ENCODE data around the gene GFAP.

Gene GFAP

GRCh38 chr17:44917456-44917855 is 2.2 kb upstream of the GFAP start:
- no peak overlapping the region for H3K4me3 ChIP-seq (ENCODE audit: low read depth, low read length)
- H3K27ac ChIP-seq (ENCODE audit: extremely low read depth, low read depth, low read length), result no peak overlapping the region
- CTCF ChIA-PET, result interaction anchor here (0.9 to 7.9 kb wide), 8 partner anchors 9 to 329 kb away, joined by 3 to 296 read pairs (median 16); partner anchors contain the start of genes ACBD4 and EFTUD2
- H3K36me3 ChIP-seq (ENCODE audit: control insufficient read depth in 2 of 2, insufficient read depth in 1 of 2, low read length in 2 of 2), result no peaks in the 10 kb centered on the region
- no peaks in the 10 kb centered on the region for H3K9me3 ChIP-seq (ENCODE audit: control insufficient read depth, insufficient read depth, low read depth, low read length)
- TF ChIP-seq ZNF791 (tag by site-specific recombination; IDR thresholded peaks at IDR 0.05) (no peak), ZNF121 (tag by site-specific recombination; IDR thresholded peaks at IDR 0.05) (0 out of 2 replicates have a peak, but pooled peaks have one; percentile 30)
- no peaks in the 10 kb centered on the region; the same call in 1 of the 2 replicates for H3K4me1 ChIP-seq (ENCODE audit: control insufficient read depth, insufficient read depth, low read length)
- POLR2A ChIA-PET, result no interaction called here

- Histone ChIP-seq H3K4me1 (ENCODE audit: control insufficient read depth, insufficient read depth, low read length) (no peaks in the 10 kb centered on the region; the same call in 1 of the 2 replicates), H3K36me3 (ENCODE audit: control insufficient read depth in 2 of 2, insufficient read depth in 1 of 2, low read length in 2 of 2) (no peaks in the 10 kb centered on the region), H3K4me3 (ENCODE audit: low read depth, low read length) (no peak overlapping the region), H3K9me3 (ENCODE audit: control insufficient read depth, insufficient read depth, low read depth, low read length) (no peaks in the 10 kb centered on the region), H3K27ac (ENCODE audit: extremely low read depth, low read depth, low read length) (no peak overlapping the region)
- CTCF ChIA-PET, result interaction anchor here (0.8 to 7.9 kb wide), 3 partner anchors 9 to 104 kb away, joined by 5 to 296 read pairs (median 74); partner anchors contain the start of gene EFTUD2
- POLR2A ChIA-PET, result no interaction called here
- TF ChIP-seq GLIS2 (tag by site-specific recombination; IDR thresholded peaks at IDR 0.05) (peak; percentile 48; the same call in 1 of the 2 replicates), ZBTB20 (tag by site-specific recombination; IDR thresholded peaks at IDR 0.05) (no peak)
Measured at GRCh38 chr17:44916781-44917241, 1.5 kb upstream of the GFAP start.

- no peak overlapping the region for H3K4me3 ChIP-seq (ENCODE audit: low read depth, low read length)
- H3K27ac ChIP-seq (ENCODE audit: extremely low read depth, low read depth, low read length), result no peak overlapping the region
- H3K36me3 ChIP-seq (ENCODE audit: control insufficient read depth in 2 of 2, insufficient read depth in 1 of 2, low read length in 2 of 2), result no peaks in the 10 kb centered on the region
- no peaks in the 10 kb centered on the region; the same call in 1 of the 2 replicates for H3K4me1 ChIP-seq (ENCODE audit: control insufficient read depth, insufficient read depth, low read length)
- H3K9me3 ChIP-seq (ENCODE audit: control insufficient read depth, insufficient read depth, low read depth, low read length), result no peaks in the 10 kb centered on the region
- ChIA-PET CTCF (interaction anchor here (0.8 to 7.9 kb wide), 4 partner anchors 9 to 107 kb away, joined by 3 to 296 read pairs (median 6); a partner anchor contains a TSS), POLR2A (interaction anchor here (0.7 kb wide), 1 partner anchor 18 kb away, joined by 3 read pairs; no protein-coding TSS in a partner anchor)
- TF ChIP-seq ZNF202 (tag by site-specific recombination; IDR thresholded peaks at IDR 0.05; ENCODE audit: borderline replicate concordance) (no peak), ZNF558 (tag by site-specific recombination; IDR thresholded peaks at IDR 0.05) (no peak), ZNF335 (tag by site-specific recombination; conservative IDR thresholded peaks at IDR 0.05) (no peak), MZF1 (tag by site-specific recombination; IDR thresholded peaks at IDR 0.05; ENCODE audit: borderline replicate concordance) (no peak), HIC1 (tag by site-specific recombination; IDR thresholded peaks at IDR 0.05) (no peak), ZNF571 (tag by site-specific recombination; IDR thresholded peaks at IDR 0.05) (no peak), ZNF157 (tag by site-specific recombination; IDR thresholded peaks at IDR 0.05) (no peak), INSM2 (tag by site-specific recombination; IDR thresholded peaks at IDR 0.05) (no peak), ZNF24 (tag by site-specific recombination; IDR thresholded peaks at IDR 0.05) (no peak), YY1 (tag by site-specific recombination; IDR thresholded peaks at IDR 0.05) (no peak), MYNN (tag by site-specific recombination; IDR thresholded peaks at IDR 0.05; ENCODE audit: borderline replicate concordance) (no peak), ZNF677 (tag by site-specific recombination; IDR thresholded peaks at IDR 0.05) (no peak), ZNF174 (tag by site-specific recombination; IDR thresholded peaks at IDR 0.05) (no peak), ZNF214 (tag by site-specific recombination; IDR thresholded peaks at IDR 0.05; ENCODE audit: borderline replicate concordance) (no peak)
Measured at GRCh38 chr17:44915862-44916780, 821 bp upstream of the GFAP start.

All from HEK293 (cell line).